Esophagus squamous epithelium (tissue), 4 donors: Measurements from ENCODE around the gene FTSJ3.

Source experiments
- CTCF ChIP-seq, 6 experiments: fragments of 450-650 bp in 4 of 6; fragments of 200-600 bp in 2 of 6; sonication (generic) in 2 of 6; IDR thresholded peaks; one replicate each; pipeline ENCODE4 v1.5.1; 2016 to 2019; ENCODE audit warnings: antibody characterized with exemption in 6 of 6, mild to moderate bottlenecking in 4 of 6, moderate library complexity in 4 of 6
- POLR2A ChIP-seq, 4 donors: fragments of 450-650 bp; IDR thresholded peaks; one replicate each; pipeline ENCODE4 v1.6.1; 2017; ENCODE audit warnings: antibody characterized with exemption in 4 of 4, mild to moderate bottlenecking in 4 of 4, moderate library complexity in 3 of 4

DNA sequence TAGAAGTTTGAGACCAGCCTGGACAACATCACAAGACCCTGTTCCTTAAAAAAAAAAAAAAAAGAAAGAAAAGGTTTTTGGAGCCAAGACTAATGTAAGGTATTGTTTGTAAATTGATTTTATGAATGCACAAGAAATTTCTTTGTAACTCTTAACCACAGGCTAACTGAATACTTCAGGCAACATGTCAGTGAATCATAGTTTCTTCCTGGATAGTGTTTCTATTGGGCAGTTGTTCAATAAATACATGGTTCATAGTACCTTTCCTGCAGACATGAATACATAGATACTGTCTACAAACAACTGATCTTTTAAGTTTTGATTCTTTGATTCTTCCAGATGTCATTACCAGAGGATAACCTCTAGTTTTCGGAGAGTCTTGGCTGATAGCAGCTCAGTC lies 41.9 kb downstream of the FTSJ3 start:
- TF ChIP-seq CTCF (IDR thresholded peaks at IDR 0.05) (no peak), POLR2A (IDR thresholded peaks at IDR 0.05) (no peak)
